ENCODE data around the gene PRDM11.

DNA sequence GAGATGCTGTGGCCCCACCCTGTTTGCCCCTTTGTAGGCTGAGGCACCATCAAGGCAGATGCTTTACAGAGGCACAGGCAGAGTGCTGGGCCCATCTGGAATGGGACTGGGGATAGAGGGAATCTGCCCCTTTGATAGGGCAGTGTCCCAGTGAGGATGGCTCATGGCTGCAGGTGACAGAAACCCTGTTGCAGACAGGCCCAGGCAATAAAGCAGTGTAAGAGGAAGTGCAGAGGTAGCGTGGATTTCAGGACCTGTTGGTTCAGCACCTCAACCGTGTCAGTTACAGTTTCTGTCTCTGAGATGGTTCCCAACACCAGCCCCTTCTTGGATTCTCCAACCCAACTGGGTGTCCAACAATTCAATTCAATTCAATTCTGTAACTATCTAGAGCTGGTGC lies 25.1 kb downstream of the PRDM11 start:
- TF ChIP-seq, protein P1, sequence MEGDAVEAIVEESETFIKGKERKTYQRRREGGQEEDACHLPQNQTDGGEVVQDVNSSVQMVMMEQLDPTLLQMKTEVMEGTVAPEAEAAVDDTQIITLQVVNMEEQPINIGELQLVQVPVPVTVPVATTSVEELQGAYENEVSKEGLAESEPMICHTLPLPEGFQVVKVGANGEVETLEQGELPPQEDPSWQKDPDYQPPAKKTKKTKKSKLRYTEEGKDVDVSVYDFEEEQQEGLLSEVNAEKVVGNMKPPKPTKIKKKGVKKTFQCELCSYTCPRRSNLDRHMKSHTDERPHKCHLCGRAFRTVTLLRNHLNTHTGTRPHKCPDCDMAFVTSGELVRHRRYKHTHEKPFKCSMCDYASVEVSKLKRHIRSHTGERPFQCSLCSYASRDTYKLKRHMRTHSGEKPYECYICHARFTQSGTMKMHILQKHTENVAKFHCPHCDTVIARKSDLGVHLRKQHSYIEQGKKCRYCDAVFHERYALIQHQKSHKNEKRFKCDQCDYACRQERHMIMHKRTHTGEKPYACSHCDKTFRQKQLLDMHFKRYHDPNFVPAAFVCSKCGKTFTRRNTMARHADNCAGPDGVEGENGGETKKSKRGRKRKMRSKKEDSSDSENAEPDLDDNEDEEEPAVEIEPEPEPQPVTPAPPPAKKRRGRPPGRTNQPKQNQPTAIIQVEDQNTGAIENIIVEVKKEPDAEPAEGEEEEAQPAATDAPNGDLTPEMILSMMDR (IDR thresholded peaks at IDR 0.05; ENCODE audit: low read length), result no peak
- no peak for TF ChIP-seq EZH2 (IDR thresholded peaks at IDR 0.05; ENCODE audit: borderline replicate concordance, low read length)

Data from OCI-LY1 (cell line).